Endothelial cell of hepatic sinusoid (primary cell): ENCODE measurements around the gene FOXJ1.

Experiments used
- in situ Hi-C: cut with HindIII; loops from 2 replicates; pipeline ENCODE4 v1.10.0; 2017; ENCODE audit warnings: low sequenced_read_pairs

Gene FOXJ1

DNA sequence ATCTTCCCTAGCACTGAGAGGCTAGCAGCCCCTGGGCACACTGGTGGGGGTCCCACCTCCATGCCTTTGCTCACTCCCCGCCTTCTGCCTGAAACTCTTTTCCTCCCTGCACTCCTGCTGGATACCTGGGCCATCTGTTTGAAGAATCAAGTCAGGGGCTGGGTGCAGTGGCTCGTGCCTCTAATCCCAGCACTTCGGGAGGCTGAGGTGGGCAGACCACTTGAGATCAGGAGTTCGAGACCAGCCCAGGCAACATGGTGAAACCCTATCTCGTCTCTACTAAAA lies 15.7 kb downstream of the FOXJ1 start:
- in situ Hi-C loops: no loop called here

DNA sequence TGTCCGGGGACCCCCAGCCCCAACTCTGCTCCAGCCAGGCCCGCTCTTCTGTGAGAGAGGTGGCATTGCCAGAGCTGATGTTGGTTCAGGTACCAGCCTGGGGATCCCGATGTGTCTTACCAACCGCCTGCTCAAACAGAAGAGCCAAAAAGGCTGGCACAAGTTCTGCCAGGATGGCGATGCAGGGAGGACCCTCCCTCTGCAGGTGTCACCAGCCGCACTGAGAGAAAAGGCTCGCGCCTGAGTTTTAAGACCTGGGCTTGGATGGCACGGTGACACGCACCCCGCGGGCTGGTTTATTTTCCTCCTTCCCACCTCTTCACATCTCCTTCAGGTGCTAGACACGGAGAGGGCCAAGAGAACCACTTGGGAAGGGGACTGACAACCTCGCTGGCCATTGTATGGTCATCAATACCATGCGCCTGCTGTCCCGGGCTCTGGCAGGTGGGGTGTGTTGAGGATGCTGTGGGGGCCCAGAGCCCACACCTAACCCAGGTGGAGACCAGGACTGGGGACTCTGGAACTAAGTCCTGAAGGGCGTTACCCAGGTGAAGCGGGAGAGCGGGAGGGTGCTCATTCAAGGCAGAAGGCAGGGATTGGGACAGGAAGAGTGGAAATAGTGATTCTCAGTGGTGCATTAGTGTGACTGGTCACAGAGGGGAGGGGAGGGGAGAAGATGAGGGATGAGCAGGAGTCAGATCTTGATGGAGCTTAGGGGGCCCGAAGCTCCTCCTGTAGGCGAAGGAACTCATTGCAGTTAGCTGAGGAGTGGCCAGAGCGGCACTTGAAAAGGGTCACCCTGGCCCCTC lies 16.3 kb downstream of the FOXJ1 start:
- in situ Hi-C loops: no loop called here

- in situ Hi-C loops: no loop called here
Observed at GRCh38 chr17:76123749-76124581, 17.1 kb downstream of the FOXJ1 start.

- in situ Hi-C loops: no loop called here
Observed at GRCh38 chr17:76123191-76123499, 17.9 kb downstream of the FOXJ1 start.

- in situ Hi-C loops: no loop called here
Observed at GRCh38 chr17:76122431-76123190, 18.4 kb downstream of the FOXJ1 start.

- in situ Hi-C loops: no loop called here
Observed at GRCh38 chr17:76121932-76122430, 19.1 kb downstream of the FOXJ1 start.

DNA sequence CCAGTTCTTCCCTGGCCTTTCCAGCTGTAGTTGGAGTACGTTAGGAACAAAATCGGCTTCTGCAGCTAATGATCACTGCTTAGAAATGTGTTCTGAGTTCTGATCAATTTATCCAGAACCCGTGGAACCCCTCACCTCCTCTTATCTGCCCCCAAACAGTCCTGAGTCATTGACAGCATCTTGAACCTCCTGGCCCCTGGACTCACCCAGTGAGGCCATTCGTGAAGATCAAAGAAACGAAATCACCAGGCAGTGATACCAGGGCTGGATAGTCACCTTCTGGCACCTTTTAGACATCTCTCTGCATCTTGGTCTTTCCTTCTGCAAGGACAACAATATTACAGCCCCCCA lies 20.4 kb downstream of the FOXJ1 start:
- in situ Hi-C loops: no loop called here

- in situ Hi-C loops: loop anchor here (5.0 kb wide), 1 partner anchor 98 kb away; no protein-coding TSS in a partner anchor
Observed at GRCh38 chr17:76119409-76120371, 21.4 kb downstream of the FOXJ1 start.

DNA sequence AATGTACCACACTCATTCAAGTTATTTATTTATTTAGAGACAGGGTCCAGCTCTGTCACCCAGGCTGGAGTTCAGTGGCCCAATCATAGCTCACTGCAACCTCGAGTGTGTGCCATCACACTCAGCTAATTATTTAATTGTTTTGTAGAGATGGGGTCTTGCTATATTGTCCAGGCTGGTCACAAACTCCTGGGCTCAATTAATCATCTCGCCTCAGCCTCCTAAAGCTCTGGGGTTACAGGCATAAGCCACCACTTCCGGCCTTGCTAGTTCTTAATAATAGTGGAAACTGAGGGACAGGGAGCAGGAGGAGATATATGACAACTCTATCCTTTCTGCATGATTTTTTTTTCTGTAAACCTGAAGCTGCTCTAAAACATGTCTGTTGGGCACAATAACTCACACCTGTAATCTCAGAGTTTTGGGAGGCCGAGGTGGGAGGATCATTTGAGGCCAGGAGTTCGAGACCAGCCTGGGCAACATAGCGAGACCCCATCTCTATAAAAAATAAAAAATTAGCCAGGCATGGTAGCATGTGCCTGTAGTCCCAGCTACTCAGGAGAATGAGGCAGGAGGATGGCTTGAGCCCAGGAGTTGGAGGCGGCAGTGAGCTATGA lies 25.8 kb downstream of the FOXJ1 start:
- in situ Hi-C loops: loop anchor here (5.0 kb wide), 1 partner anchor 102 kb away; no protein-coding TSS in a partner anchor

DNA sequence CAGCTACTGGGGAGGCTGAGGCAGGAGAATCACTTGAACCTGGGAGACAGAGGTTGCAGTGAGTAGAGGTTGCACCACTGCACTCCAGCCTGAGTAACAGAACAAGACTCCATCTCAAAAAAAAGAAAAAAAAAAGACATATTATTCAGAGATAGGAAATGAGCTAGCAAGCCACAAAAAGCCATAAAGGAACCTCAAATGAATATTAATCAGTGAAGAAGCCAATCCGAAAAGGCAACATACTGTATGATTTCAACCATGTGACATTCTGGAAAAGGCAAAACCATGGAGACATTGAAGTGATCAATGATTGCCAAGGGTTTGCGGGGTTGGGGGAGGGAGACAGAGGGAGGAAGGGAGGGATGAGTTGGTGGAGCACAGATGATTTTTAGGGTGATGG lies 29.1 kb downstream of the FOXJ1 start:
- in situ Hi-C loops: no loop called here

DNA sequence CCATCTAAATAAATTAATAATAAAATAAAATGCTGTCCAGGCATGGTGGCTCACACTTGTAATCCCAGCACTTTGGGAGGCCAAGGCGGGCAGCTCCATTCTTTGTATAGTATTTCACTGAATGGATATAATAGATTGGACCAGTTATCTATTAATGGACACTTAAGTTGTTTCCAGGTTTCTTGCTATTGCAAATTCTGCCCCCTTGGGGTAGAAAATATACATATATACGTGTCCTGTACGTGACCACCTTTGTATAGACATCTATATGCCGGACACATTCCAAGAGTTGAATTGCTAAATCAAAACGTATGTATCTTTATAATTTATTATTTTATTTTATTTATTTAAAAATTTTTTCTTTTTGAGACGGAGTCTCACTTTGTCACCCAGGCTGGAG lies 33.5 kb downstream of the FOXJ1 start:
- in situ Hi-C loops: no loop called here

DNA sequence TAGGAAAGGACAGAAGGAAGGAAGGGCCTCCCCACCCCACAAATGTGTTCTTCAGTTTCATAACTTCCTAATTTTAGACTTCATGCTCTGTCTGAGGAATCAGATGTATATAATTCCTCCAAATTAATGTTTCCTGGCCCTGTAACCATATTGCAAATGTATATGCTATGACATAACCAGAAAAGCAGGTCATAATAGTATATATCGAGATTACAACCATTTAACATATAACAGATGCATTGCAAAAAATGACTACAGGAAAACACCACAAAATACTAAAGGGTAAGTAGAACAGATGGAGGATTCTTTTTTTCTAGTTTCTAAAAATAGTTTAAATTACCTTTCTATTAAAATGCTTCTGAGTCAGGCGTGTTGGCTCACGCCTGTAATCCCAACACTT lies 34.3 kb downstream of the FOXJ1 start:
- in situ Hi-C loops: no loop called here

GRCh38 chr17:76104896-76105231 lies 36.2 kb downstream of the FOXJ1 start:
- in situ Hi-C loops: no loop called here

DNA sequence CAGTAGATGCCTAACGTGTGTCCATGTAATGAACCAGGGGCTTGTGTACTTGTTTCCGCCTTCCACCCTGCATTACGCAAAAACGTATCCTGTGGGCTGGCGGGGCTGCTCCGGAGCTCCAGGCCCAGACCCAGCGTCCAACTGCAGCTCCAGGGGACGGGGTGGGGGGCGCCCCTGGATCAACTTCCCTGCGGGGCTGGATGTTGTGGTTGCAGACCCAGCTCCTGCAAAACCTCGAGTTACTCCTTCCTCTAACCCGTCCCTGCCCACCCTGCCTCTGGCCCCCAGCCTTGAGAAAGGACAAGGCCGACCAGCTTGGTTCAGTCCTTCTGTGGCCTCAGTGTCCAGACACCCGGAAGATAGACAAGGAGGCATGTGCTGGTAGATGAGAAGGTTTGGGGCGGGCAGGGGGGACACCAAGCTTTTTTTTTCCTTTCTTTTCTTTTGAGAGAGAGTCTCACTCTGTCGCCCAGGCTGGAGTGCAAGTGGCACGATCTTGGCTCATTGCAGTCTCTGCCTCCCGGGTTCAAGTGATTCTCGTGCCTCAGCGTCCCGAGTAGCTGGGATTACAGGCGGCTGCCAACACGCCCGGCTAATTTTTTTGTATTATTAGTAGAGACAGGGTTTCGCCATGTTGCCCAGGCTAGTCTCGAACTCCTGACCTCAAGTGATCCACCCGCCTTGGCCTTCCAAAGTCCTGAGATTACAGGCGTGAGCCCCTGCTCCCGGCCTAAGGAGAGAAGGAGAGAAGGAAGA lies 36.7 kb downstream of the FOXJ1 start:
- in situ Hi-C loops: no loop called here

DNA sequence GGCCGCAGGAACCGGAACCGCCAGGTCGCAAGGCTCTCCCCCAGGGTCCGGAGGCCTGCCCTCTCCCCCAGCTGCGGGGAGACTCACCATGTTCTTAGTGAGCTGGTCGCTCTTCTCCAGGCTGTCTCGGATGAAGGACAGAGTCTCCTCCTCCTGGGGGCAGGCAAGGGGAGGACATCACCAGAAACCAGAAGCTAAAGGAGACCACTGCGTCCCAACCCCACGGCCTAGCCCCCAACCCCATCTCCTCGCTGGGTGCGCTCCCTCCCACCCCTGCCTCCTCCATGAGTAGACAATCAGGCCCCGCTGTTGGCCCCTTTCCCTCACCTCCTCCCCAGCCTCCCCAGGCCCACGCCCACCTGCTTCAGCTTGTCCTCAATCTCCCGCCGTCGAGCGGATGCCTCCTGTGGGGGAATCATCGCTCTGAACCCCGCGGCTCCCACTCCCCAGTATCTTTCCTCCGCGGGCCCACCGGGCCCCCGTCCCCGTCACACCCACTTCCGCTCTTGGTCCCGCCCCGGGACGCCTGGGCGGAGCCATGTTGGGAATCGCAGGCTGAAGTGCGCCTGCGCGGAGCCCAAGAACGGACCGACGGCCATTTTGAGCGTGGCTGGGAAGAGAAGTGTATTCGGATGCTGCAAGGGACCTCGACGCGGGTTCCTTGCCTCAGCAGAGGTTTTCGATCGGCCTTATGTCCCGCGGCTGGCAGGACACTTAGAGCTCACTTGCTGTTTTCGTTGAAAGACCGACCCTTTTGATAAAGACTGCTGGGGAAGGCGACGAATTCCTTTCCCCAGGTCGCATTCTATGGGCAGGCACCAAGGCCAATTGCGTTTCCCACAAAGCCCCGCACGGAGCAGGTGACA lies 37.5 kb downstream of the FOXJ1 start, which contains the start of gene EXOC7:
Gene EXOC7, minus strand, starts transcription at position 514 of the 866 bp plus-strand sequence. Its CDS starts 95 bp downstream, at position 419.
- in situ Hi-C loops: no loop called here

DNA sequence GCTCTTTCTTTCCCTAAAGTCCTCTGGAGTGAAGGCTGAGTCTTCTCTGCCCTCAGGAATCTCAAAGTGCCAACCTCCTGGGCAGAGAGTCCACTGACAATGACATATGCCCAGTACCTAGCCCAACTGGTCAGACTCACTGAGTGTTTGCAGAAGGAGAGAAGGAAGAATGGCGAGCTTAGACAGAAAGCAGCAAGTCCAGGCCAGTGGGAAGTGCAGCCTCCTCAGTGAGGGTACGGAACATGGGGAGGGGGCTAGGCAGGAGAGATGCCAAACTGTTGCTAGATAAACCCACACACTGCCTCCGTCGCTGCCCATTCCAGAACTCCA lies 38.1 kb downstream of the FOXJ1 start:
- in situ Hi-C loops: no loop called here

DNA sequence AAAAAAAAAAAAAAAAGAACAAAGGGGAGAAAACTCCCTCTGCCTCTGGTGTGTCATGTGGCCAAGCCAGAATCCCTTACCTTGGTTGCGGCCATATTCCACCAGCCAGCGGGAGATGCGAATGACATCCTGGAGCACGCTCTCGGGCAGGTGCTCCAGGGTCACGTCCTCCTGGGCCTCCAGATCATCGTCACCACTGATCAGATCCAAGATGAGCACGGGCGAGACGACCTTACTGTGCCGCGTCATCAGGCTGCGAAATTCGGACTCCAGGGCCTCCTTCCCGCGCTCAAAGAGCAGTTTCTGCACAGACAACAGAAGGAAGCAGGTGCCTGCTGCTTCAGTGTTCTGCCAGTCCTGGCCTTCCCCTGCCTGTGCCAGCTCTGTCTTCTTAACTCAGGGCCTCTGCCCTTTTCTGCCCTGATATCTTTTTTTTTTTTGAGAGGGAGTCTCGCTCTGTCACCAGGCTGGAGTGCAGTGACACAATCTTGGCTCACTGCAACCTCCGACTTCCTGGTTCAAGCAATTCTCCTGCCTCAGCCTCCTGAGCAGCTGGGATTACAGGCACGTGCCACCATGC lies 43.2 kb downstream of the FOXJ1 start:
- in situ Hi-C loops: no loop called here

DNA sequence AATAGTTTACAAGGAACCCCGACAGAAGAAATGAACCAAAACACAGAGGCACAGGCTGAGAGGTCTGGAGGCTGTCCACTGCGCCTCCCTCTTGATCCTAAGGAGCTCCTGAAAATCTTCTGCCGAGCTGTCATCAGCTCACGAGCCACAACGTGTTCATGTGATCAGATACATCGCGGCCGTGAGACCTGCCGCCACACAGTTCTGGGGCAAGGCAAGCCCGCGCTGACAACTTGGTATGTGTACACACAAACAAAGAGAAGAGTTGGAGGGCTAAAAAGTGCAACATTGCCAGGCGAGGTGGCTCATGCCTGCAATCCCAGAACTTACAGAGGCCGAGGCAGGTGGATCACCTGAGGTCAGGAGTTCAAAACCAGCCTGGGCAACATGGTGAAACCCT lies 45.1 kb downstream of the FOXJ1 start:
- in situ Hi-C loops: no loop called here
